Stimulated activated CD8-positive, alpha-beta memory T cell treated with anti-CD3 and anti-CD28 coated beads, Interleukin-2, amount 100 ng/mL, for 48 hours (primary cell): Measurements from ENCODE around the gene MCM6.
"Not testable (repeated sequence)": the region's sequence is repeated elsewhere in the genome, so short reads cannot be mapped to it uniquely, and the experiment has no call there.

Experiments
- DNase-seq, 2 donors: peaks; one replicate each; pipeline ENCODE4 v3.0.0-alpha.2; 2020; ENCODE audit warnings: low read depth in 2 of 2

The MCM6 gene

GRCh38 chr2:135876066-135876711 lies at the start of gene MCM6:
Gene MCM6, minus strand, starts transcription at chr2:135876443. Its CDS starts 78 bp downstream, at chr2:135876365.
- peak; percentile 97 to 98 for DNase-seq

GRCh38 chr2:135925571-135925970 lies 49.3 kb upstream of the MCM6 start:
- DNase-seq, result no peak

DNA sequence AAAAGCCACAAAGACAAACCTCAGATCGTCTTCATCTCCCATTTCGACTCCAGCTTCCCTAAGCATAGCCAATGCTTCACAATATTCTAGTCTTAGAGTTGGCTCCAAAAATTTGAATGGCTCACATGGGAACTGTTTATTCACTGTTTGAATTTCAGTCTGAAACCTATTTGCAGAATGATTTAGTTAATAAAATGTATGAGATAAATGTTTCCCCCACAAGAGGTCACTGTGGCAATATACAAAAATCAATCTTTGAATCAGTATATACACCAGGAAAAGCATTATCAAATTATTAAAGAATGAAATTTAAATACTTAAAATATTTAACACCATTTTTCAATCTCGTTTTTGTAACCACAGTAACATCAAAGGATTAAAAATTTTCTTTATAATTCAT lies 40.0 kb upstream of the MCM6 start:
- no peak for DNase-seq

GRCh38 chr2:135914485-135914884 lies 38.2 kb upstream of the MCM6 start:
- DNase-seq, result no peak

DNA sequence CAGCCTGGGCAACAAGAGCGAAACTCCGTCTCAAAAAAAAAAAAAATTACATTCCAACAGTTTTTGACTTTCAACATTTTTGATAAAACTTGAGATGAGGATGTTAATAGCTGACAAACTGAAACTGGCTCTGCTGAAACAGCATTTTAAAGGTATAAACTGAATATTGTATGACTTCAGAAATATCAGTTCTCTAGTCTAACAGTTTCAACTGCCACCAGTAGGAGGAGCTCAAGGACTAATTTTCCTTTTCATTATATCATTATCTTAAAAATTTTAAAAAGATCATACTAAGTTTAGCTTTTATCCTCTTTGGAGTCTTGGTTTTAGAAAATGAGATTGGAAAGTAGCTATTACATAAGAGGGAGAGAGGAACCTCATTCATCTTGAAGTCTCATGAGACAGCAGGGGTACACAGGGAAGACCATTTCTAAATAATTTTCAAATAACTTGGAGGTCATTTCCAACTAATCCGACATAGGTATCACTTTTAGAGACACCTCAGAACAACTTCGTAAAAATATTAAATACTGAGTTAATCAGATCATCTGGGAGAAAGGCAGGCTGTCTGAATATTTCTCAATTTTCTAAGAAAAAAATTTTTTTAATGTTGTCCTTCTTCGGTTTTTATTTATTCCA lies 37.6 kb upstream of the MCM6 start:
- no peak for DNase-seq

DNA sequence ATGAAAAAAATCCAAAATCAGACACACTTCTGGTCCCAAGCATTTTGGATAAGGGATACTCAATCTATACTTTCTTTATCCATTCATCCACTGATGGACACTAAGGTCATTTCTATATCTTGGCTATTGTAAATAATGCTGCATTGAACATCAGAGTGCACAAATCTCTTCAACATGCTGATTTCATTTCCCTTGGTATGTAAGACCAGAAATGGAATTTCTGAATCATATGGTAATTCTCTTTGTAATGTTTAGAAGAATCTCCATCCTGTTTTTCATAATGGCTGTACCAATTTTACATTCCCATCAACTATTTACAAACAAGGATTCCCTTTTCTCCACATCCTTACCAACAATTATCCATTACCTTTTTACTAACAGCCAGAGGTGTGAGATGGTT lies 33.7 kb upstream of the MCM6 start:
- no peak for DNase-seq

- no peak for DNase-seq
Measured at GRCh38 chr2:135905679-135906078, 29.4 kb upstream of the MCM6 start.

- DNase-seq, result no peak
Measured at GRCh38 chr2:135904341-135904989, 28.2 kb upstream of the MCM6 start.

- DNase-seq, result no peak
Measured at GRCh38 chr2:135903650-135904049, 27.4 kb upstream of the MCM6 start.

DNA sequence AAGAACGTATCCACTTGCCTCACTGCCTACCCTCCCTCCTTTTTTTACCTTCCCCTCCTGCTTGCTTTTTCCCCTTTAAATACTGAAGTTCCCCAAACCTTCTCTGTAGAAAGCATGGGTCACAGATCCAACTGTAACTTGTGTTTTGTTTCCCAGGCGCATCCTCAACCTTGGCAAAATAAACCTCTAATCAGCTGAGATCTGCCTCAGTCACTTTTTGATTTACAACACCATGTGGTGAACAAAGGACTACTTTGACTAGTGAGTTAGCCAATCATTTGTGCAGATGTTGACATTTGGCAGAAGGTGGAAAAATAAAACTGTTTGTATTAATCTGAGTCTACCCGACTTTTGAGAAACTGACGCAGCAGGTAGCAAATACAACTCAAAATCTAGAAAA lies 23.3 kb upstream of the MCM6 start:
- DNase-seq, result no peak

- DNase-seq, result no peak
Measured at GRCh38 chr2:135898234-135898786, 22.1 kb upstream of the MCM6 start.

DNA sequence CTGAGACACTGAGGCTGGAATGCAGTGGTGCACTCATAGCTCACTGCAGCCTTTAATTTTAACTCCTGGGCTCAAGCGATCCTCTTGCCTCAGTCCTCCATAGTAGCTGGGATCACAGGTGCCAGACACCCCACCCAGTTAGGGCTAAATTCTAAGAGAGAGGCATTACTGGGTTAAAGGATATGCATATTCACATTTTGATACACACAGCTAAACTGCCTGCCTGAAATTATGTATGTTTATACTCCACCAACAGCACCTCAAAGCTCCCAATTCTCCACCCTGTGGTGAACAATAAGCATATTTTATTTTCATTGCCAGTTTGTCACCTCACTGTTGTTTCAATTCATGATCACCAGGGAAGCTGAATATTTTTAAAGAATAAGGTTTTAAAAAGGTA lies 18.7 kb upstream of the MCM6 start:
- no peak for DNase-seq

GRCh38 chr2:135893374-135893794 lies 17.1 kb upstream of the MCM6 start:
- DNase-seq, result no peak

DNA sequence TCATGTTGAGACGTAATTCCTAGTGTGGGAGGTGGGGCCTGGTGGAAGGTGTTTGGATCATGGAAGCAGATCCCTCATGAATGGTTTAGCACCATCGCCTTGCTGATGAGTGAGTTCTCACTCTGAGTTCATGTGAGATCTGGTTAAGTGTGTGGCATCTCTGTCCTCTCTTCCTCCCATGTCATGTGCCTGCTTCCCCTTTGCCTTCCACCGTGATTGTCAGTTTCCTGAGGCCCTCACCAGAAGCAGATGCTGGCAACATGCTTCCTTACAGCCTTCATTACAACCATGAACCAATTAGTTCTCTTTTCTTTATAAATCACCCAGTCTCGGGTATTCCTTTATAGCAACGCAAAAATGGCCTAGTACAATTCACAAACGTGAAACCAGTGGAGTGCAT lies 14.6 kb upstream of the MCM6 start:
- no peak for DNase-seq

DNA sequence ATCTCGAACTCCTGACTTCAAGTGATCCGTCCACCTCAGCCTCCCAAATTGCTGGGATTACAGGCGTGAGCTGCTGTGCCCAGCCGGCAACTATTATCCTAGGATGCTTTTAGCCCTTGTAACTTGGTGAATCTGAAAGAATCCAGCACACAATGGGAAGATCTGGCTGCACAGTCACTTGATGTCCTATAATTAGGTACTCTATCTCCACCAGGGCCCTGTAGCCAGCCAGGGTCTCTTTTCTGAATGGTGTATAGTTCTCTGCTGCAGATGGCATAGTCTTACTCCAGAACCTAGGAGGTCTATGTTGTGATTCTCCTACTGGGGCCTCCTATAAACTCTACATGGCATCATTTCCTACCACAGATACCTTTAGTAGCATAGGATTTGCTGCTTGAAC lies 13.9 kb upstream of the MCM6 start:
- DNase-seq, result no peak

DNA sequence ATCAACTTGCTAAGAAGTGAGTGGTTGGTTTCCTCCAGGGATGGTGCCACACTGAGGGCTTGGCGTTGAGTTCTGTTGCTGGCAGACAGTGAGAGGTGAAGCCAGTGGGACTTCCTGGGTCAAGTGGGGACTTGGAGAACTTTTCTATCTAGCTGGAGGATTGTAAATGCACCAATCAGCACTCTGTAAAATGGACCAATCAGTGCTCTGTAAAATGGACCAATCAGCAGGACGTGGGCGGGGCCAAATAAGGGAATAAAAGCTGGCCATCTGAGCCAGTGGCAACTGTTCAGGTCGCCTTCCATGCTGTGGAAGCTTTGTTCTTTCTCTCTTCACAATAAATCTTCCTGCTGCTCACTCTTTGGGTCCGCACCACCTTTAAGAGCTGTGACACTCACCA lies 12.3 kb upstream of the MCM6 start:
- not testable (repeated sequence) for DNase-seq

DNA sequence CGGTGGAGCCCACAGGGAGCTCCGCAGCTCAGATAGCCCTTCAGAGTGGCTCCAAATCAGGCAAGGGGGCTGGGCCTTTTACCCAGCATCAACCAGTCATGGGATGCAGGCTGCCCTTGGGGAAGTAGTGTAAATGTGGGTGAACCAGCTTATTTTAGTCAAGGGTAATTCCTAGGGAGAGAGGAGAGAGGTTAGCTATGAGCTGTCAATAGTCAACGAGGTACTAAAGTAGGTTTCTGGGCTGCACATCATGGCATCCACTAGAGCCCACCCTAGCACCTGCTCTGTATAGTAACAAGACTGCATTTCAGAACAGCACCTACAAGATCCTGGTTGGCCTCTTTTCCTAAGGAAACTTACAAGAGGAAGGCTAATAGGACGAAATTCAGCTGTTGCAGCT lies 9.5 kb upstream of the MCM6 start:
- DNase-seq, result no peak

DNA sequence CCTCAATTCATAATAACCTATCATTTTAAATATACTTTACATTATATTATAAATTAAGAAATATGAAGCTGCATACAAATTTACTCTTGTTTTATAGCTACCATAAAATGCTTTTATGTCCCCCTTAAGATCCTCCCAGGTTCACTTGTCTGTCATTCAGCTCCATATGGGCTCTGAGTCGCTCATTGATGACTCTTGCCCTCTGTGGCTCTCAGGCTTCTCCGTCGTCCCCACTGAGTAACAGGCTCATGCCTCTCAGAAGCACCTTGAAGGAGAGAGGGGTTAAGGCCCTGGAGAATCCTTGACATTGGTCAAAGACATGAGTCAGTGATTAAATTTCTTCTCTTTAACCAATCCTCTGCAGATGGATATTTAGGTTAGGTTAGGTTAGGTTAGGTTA lies 6.2 kb upstream of the MCM6 start:
- DNase-seq, result no peak

DNA sequence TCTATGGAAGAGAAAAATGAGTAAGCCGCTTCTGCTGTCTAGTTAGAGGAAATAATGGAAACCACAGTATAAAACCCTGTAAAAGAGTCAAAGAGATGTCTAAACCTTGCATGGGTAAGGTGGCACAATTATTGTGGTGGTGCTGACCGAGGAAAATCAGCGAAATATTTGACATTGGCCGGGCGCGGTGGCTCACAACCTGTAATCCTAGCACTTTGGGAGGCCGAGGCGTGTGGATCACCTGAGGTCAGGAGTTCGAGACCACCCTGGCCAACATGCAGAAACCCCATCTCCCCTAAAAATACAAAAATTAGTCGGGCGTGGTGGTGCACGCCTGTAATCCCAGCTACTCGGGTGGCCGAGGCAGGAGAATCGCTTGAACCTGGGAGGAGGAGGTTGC lies 527 bp upstream of the MCM6 start:
- DNase-seq, result not testable (repeated sequence)

GRCh38 chr2:135875491-135876065 lies 665 bp downstream of the MCM6 start:
- DNase-seq, result peak; percentile 54 to 71

DNA sequence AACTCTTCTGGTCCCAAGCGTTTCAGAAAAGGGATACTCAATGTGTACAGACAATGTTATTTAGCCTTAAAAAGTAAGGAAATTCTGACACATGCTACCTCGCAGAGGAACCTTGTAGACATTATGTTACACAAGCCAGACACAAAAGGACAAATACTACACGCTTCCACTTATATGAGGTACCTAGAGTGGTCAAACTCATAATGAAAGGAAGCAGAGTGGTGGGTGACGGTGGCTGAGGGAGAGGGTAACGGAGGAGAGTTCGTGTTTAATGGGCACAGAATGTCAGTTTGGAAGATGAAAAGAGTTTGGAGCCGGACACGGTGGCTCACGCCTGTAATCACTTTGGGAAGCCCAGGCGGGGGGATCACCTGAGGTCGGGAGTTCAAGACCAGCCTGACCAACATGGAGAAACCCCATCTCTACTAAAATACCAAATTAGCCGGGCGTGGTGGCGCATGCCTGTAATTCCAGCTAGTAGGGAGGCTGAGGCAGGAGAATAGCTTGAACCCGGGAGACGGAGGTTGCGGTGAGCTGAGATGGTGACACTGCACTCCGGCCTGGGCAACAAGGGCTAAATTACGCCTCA lies 1.4 kb downstream of the MCM6 start:
- DNase-seq, result no peak

DNA sequence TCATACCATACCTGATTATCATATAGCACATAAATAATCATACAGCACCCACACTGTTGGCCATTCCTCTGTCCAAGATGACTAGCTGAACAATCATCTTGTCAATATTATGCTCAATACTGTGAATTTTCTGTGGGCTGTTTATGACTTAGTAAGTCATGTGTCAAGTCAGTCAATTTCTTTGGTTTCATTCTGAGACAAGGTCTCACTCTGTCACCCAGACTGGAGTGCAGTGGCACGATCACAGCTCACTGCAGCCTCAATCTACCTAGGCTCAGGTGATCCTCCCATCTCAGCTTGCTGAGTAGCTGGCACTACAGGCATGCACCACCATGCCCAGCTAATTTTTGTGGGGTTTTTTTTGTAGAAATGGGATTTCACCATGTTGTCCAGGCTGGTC lies 5.7 kb downstream of the MCM6 start:
- no peak for DNase-seq
